Measurements from ENCODE around the gene EIF4EBP2.

- peak; percentile 63 for TF ChIP-seq CTCF (conservative IDR thresholded peaks at IDR 0.05; ENCODE audit: low read depth, low read length)
- TF ChIP-seq EZH2 (IDR thresholded peaks at IDR 0.05; ENCODE audit: borderline replicate concordance, low read depth, low read length, poor library complexity, severe bottlenecking) = no peak
Observed at GRCh38 chr10:70379581-70380176, 24.3 kb upstream of the EIF4EBP2 start.

All from A673 (cell line).